WTC11 (cell line): ENCODE measurements around the gene KLHL29. TPM values are rescaled to one million over a fixed set of nuclear protein-coding genes. Genes with fewer than 3 reads are reported as not detected.

ENCODE experiments used
- ATAC-seq: fragments of 200-7000 bp; cut with Tn5 transposase; 2 replicates; pipeline ENCODE4 v1.10.0; 2021; ENCODE audit warnings: mild to moderate bottlenecking, moderate library complexity
- CTCF ChIA-PET: fragments of 300-600 bp; sonication (Branson Sonifier 250); formaldehyde crosslinking; loops from one replicate; lab custom pipeline; 2021; ENCODE audit warnings: antibody characterized with exemption; lab: Charles Lee
- POLR2A ChIA-PET: fragments of 350-600 bp; sonication (Branson Sonifier 250); formaldehyde crosslinking; loops from one replicate; lab custom pipeline; 2021; ENCODE audit warnings: antibody characterized with exemption; lab: Charles Lee
- DNase-seq: peaks from one replicate; pipeline ENCODE4 v3.0.0; 2021; ENCODE audit warnings: low spot score
- H3K27ac Mint-ChIP-seq: 2 replicates; pipeline ENCODE4 v1.8.0; 2021; ENCODE audit warnings: mixed read lengths
- H3K27me3 Mint-ChIP-seq: 2 replicates; pipeline ENCODE4 v1.8.0; 2021; ENCODE audit warnings: low read depth, mild to moderate bottlenecking, moderate library complexity, mixed read lengths
- H3K36me3 Mint-ChIP-seq: 2 replicates; pipeline ENCODE4 v1.8.0; 2021; ENCODE audit warnings: mixed read lengths
- H3K4me1 Mint-ChIP-seq: 2 replicates; pipeline ENCODE4 v1.8.0; 2022; ENCODE audit warnings: mixed read lengths
- H3K4me3 Mint-ChIP-seq: 2 replicates; pipeline ENCODE4 v1.8.0; 2021; ENCODE audit warnings: mild to moderate bottlenecking, moderate library complexity, mixed read lengths
- H3K9me3 Mint-ChIP-seq: 2 replicates; pipeline ENCODE4 v1.8.0; 2021; ENCODE audit warnings: mixed read lengths
- EMX1 ChIP-seq: fragments of 250-450 bp; sonication (Bioruptor Pico); IDR thresholded peaks from 2 replicates; pipeline ENCODE4 v1.8.0; 2021; ENCODE audit warnings: mild to moderate bottlenecking
- GABPB1 ChIP-seq: sonication (generic); formaldehyde crosslinking; IDR thresholded peaks from 2 replicates; pipeline ENCODE4 v1.8.1; 2023; ENCODE audit warnings: mild to moderate bottlenecking, missing genetic modification reagents
- NFYB ChIP-seq: sonication (generic); formaldehyde crosslinking; conservative IDR thresholded peaks from 2 replicates; pipeline ENCODE4 v1.8.0; 2022; ENCODE audit warnings: low read depth, missing genetic modification reagents
- NR1H2 ChIP-seq: sonication (generic); formaldehyde crosslinking; IDR thresholded peaks from 2 replicates; pipeline ENCODE4 v1.9.0; 2021; ENCODE audit warnings: mild to moderate bottlenecking, moderate library complexity, missing genetic modification reagents
- NR3C1 ChIP-seq: sonication (generic); formaldehyde crosslinking; conservative IDR thresholded peaks from 2 replicates; pipeline ENCODE4 v1.8.1; 2023; ENCODE audit warnings: low read depth, mild to moderate bottlenecking, missing genetic modification reagents
- OVOL2 ChIP-seq: fragments of 250-450 bp; sonication (Bioruptor Pico); IDR thresholded peaks from 2 replicates; pipeline ENCODE4 v1.9.0; 2021; ENCODE audit warnings: mild to moderate bottlenecking, borderline replicate concordance
- ZNF138 ChIP-seq: sonication (generic); formaldehyde crosslinking; conservative IDR thresholded peaks from 2 replicates; pipeline ENCODE4 v1.8.1; 2022; ENCODE audit warnings: mild to moderate bottlenecking, moderate library complexity, missing genetic modification reagents
- ZNF263 ChIP-seq: sonication (generic); formaldehyde crosslinking; IDR thresholded peaks from 2 replicates; pipeline ENCODE4 v1.8.1; 2022; ENCODE audit warnings: low read depth, mild to moderate bottlenecking, moderate library complexity, missing genetic modification reagents
- ZNF317 ChIP-seq: sonication (generic); formaldehyde crosslinking; IDR thresholded peaks from 2 replicates; pipeline ENCODE4 v1.8.1; 2023; ENCODE audit warnings: low read depth, mild to moderate bottlenecking, moderate library complexity, missing genetic modification reagents, borderline replicate concordance
- ZNF671 ChIP-seq: fragments of 250-450 bp; sonication (Bioruptor Pico); IDR thresholded peaks from 2 replicates; pipeline ENCODE4 v1.8.0; 2021; ENCODE audit warnings: mild to moderate bottlenecking
- total RNA-seq: library from RNA; stranded (reverse); gene quantifications from 3 replicates; pipeline ENCODE4 v1.2.3, GENCODE V29; 2021
- TF ChIP-seq, protein P1 (sequence below): fragments of 250-450 bp; sonication (Bioruptor Pico); IDR thresholded peaks from 2 replicates; pipeline ENCODE4 v1.9.0; 2021; ENCODE audit warnings: mild to moderate bottlenecking
- TF ChIP-seq, protein P2 (sequence below): sonication (generic); formaldehyde crosslinking; IDR thresholded peaks from 2 replicates; pipeline ENCODE4 v1.8.0; 2022; ENCODE audit warnings: mild to moderate bottlenecking, missing genetic modification reagents
- TF ChIP-seq, protein P3 (sequence below): sonication (generic); formaldehyde crosslinking; IDR thresholded peaks from 2 replicates; pipeline ENCODE4 v1.8.0; 2022; ENCODE audit warnings: mild to moderate bottlenecking, missing genetic modification reagents
- TF ChIP-seq, protein P4 (sequence below): sonication (generic); formaldehyde crosslinking; IDR thresholded peaks from 2 replicates; pipeline ENCODE4 v1.8.0; 2023; ENCODE audit warnings: mild to moderate bottlenecking, missing genetic modification reagents
- TF ChIP-seq, protein P5 (sequence below): sonication (generic); formaldehyde crosslinking; IDR thresholded peaks from 2 replicates; pipeline ENCODE4 v1.8.1; 2023; ENCODE audit warnings: mild to moderate bottlenecking, missing genetic modification reagents
- TF ChIP-seq, protein P6 (sequence below): sonication (generic); formaldehyde crosslinking; IDR thresholded peaks from 2 replicates; pipeline ENCODE4 v1.8.1; 2022; ENCODE audit warnings: low read depth, missing genetic modification reagents, borderline replicate concordance

Gene KLHL29
- total RNA-seq, 1 experiment from 2014 or later: 7.1 TPM

DNA sequence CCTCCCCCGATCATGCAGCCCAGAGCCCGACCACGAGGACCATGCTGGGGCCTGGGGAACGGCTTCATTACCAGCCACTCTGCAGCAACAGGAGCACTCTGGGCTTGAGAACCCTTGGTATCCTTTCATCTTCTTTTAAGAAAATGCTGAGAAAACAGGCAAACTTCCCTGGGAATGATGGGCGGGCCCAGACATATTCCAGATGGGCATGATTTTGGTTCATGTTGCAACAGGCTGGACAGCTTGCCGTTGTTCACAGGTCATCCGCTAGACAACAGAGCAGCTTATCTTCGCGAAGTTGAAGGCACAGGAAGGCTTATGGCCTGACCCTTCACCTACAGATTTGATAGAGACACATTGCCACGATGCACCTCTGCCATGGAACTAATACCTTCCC, 121.0 kb downstream of the KLHL29 start:
- ChIA-PET CTCF (interaction anchor here (1.3 to 1.7 kb wide), 2 partner anchors 13 to 60 kb away, joined by 5 to 6 read pairs; no protein-coding TSS in a partner anchor), POLR2A (no interaction called here)
- Mint-ChIP-seq H3K36me3 (no peaks in the 10 kb centered on the region), H3K4me1 (peaks cover 21% of the 10 kb centered on the region), H3K9me3 (no peaks in the 10 kb centered on the region), H3K27me3 (no peaks in the 10 kb centered on the region; the same call in 1 of the 2 replicates), H3K4me3 (no peak overlapping the region), H3K27ac (no peak overlapping the region)
- TF ChIP-seq GABPB1 (CRISPR knock-in tag) (no peak), ZNF263 (CRISPR knock-in tag) (no peak), NFYB (CRISPR knock-in tag) (no peak), OVOL2 (CRISPR knock-in tag) (no peak), ZNF317 (CRISPR knock-in tag) (no peak), NR1H2 (CRISPR knock-in tag) (no peak)
- TF ChIP-seq, protein P1, sequence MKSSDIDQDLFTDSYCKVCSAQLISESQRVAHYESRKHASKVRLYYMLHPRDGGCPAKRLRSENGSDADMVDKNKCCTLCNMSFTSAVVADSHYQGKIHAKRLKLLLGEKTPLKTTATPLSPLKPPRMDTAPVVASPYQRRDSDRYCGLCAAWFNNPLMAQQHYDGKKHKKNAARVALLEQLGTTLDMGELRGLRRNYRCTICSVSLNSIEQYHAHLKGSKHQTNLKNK (CRISPR knock-in tag): no peak
- TF ChIP-seq, protein P2, sequence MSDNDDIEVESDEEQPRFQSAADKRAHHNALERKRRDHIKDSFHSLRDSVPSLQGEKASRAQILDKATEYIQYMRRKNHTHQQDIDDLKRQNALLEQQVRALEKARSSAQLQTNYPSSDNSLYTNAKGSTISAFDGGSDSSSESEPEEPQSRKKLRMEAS (CRISPR knock-in tag): no peak
- TF ChIP-seq, protein P3, sequence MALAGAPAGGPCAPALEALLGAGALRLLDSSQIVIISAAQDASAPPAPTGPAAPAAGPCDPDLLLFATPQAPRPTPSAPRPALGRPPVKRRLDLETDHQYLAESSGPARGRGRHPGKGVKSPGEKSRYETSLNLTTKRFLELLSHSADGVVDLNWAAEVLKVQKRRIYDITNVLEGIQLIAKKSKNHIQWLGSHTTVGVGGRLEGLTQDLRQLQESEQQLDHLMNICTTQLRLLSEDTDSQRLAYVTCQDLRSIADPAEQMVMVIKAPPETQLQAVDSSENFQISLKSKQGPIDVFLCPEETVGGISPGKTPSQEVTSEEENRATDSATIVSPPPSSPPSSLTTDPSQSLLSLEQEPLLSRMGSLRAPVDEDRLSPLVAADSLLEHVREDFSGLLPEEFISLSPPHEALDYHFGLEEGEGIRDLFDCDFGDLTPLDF (CRISPR knock-in tag): no peak
- TF ChIP-seq, protein P4, sequence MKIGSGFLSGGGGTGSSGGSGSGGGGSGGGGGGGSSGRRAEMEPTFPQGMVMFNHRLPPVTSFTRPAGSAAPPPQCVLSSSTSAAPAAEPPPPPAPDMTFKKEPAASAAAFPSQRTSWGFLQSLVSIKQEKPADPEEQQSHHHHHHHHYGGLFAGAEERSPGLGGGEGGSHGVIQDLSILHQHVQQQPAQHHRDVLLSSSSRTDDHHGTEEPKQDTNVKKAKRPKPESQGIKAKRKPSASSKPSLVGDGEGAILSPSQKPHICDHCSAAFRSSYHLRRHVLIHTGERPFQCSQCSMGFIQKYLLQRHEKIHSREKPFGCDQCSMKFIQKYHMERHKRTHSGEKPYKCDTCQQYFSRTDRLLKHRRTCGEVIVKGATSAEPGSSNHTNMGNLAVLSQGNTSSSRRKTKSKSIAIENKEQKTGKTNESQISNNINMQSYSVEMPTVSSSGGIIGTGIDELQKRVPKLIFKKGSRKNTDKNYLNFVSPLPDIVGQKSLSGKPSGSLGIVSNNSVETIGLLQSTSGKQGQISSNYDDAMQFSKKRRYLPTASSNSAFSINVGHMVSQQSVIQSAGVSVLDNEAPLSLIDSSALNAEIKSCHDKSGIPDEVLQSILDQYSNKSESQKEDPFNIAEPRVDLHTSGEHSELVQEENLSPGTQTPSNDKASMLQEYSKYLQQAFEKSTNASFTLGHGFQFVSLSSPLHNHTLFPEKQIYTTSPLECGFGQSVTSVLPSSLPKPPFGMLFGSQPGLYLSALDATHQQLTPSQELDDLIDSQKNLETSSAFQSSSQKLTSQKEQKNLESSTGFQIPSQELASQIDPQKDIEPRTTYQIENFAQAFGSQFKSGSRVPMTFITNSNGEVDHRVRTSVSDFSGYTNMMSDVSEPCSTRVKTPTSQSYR: no peak
- TF ChIP-seq, protein P5, sequence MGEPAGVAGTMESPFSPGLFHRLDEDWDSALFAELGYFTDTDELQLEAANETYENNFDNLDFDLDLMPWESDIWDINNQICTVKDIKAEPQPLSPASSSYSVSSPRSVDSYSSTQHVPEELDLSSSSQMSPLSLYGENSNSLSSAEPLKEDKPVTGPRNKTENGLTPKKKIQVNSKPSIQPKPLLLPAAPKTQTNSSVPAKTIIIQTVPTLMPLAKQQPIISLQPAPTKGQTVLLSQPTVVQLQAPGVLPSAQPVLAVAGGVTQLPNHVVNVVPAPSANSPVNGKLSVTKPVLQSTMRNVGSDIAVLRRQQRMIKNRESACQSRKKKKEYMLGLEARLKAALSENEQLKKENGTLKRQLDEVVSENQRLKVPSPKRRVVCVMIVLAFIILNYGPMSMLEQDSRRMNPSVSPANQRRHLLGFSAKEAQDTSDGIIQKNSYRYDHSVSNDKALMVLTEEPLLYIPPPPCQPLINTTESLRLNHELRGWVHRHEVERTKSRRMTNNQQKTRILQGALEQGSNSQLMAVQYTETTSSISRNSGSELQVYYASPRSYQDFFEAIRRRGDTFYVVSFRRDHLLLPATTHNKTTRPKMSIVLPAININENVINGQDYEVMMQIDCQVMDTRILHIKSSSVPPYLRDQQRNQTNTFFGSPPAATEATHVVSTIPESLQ (CRISPR knock-in tag): no peak
- TF ChIP-seq, protein P6, sequence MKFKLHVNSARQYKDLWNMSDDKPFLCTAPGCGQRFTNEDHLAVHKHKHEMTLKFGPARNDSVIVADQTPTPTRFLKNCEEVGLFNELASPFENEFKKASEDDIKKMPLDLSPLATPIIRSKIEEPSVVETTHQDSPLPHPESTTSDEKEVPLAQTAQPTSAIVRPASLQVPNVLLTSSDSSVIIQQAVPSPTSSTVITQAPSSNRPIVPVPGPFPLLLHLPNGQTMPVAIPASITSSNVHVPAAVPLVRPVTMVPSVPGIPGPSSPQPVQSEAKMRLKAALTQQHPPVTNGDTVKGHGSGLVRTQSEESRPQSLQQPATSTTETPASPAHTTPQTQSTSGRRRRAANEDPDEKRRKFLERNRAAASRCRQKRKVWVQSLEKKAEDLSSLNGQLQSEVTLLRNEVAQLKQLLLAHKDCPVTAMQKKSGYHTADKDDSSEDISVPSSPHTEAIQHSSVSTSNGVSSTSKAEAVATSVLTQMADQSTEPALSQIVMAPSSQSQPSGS (CRISPR knock-in tag): no peak
- no peak for DNase-seq
- ATAC-seq: no peak

DNA sequence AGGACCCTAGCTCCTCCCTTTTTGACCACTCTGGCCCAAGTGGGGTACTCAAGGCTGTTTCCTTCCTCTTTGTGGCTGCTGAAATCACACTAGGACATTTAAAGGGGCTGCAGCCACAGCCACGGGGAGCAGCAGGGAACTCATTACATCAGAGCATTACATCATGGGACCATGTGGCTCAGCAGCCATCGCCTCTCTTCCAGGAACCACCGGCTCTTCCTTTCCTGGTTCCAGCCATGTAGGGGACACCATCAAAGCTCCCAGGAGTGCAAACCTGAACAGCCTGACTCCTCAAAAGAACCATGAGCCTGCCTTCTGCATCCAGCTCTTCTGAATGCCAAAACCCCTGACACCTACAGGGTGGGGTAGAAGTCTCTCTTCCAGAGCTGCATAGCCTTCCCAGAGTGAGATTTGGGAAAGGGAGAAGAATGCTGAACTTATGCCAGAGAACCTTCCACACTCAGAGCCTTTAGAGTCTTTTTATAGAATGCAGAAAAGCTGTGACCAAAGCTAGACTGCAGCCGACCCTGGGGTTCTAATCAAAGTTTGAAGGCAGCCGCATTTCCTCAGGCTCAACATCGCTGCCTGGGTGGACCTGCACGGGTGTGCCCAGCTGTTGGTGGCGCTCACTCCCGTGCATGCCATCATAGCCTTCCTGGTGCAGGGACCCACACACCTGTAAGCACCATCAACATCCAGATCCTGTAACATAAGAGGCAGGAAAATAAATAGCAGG, 121.7 kb downstream of the KLHL29 start:
- Mint-ChIP-seq H3K4me1 (peaks cover 17% of the 10 kb centered on the region), H3K4me3 (no peak overlapping the region), H3K27me3 (no peaks in the 10 kb centered on the region; the same call in 1 of the 2 replicates), H3K36me3 (no peaks in the 10 kb centered on the region), H3K9me3 (no peaks in the 10 kb centered on the region), H3K27ac (no peak overlapping the region)
- no peak for DNase-seq
- ChIA-PET POLR2A (interaction anchor here (0.6 kb wide), 1 partner anchor 450 kb away, joined by 3 read pairs; no protein-coding TSS in a partner anchor), CTCF (interaction anchor here (1.1 to 1.3 kb wide), 2 partner anchors 60 to 67 kb away, joined by 3 to 5 read pairs; no protein-coding TSS in a partner anchor)
- TF ChIP-seq ZNF671 (no peak), ZNF138 (CRISPR knock-in tag) (no peak), EMX1 (no peak), NR3C1 (CRISPR knock-in tag) (no peak)
- ATAC-seq: no peak
